Testis (tissue), 2 donors: ENCODE data around the gene PLCXD3.

ENCODE experiments used
- POLR2A ChIP-seq: fragments of 450-650 bp; IDR thresholded peaks from one replicate; pipeline ENCODE4 v1.6.1; 2017; ENCODE audit warnings: antibody characterized with exemption, mild to moderate bottlenecking, moderate library complexity
- TF ChIP-seq, protein P1 (sequence below), 3 experiments: fragments of 450-650 bp in 2 of 3; fragments of 200-600 bp in 1 of 3; sonication (generic) in 1 of 3; IDR thresholded peaks; one replicate each; pipeline ENCODE4 v1.5.1; 2016 to 2019; ENCODE audit warnings: antibody characterized with exemption in 3 of 3, mild to moderate bottlenecking in 2 of 3, moderate library complexity in 1 of 3

DNA sequence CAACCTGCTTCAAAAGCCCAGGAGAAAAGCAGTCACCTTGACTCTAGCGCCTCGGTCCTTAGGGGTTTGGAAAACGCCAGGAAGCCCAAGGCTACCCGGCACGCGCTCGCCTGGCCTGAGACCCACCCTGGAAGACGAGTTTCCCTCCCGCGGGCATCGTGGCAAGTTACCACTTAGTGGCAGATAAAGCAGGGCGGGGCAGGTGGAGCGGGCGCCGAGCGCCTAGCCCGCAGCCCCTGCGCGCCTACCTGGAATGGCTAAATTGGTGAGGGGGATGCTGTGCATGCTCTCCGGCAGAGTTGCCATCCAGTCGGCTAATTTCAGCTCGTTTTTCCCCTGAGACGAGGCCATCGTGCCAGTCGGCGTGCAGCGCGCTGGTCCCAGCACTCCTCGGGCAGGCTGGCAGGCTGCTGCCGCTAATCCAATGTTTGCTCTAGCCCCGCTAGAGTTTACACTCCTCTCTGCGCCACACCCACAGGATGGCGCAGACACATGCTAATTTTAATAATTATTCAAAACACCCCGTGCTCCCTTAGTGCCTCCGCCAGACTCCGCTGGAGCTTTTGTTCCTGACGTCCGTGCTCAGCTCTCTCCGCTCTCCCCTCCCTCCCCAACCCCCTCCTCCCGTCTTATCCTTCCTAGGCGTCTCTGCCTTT lies at the start of gene PLCXD3:
- TF ChIP-seq, protein P1, sequence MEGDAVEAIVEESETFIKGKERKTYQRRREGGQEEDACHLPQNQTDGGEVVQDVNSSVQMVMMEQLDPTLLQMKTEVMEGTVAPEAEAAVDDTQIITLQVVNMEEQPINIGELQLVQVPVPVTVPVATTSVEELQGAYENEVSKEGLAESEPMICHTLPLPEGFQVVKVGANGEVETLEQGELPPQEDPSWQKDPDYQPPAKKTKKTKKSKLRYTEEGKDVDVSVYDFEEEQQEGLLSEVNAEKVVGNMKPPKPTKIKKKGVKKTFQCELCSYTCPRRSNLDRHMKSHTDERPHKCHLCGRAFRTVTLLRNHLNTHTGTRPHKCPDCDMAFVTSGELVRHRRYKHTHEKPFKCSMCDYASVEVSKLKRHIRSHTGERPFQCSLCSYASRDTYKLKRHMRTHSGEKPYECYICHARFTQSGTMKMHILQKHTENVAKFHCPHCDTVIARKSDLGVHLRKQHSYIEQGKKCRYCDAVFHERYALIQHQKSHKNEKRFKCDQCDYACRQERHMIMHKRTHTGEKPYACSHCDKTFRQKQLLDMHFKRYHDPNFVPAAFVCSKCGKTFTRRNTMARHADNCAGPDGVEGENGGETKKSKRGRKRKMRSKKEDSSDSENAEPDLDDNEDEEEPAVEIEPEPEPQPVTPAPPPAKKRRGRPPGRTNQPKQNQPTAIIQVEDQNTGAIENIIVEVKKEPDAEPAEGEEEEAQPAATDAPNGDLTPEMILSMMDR (IDR thresholded peaks at IDR 0.05): no peak
- TF ChIP-seq POLR2A: no peak
